Activated gamma-delta T cell treated with anti-CD3 and anti-CD28 coated beads, Interleukin-2, amount 50 U/mL, for 16 hours (primary cell): Measurements from ENCODE around the gene ZSWIM3.
"Not testable (repeated sequence)": the region's sequence is repeated elsewhere in the genome, so short reads cannot be mapped to it uniquely, and the experiment has no call there.

Source experiments
- DNase-seq: peaks from one replicate; pipeline ENCODE4 v3.0.0-alpha.2; 2020; ENCODE audit warnings: low read depth

Gene ZSWIM3

GRCh38 chr20:45857114-45857881 lies at the start of gene ZSWIM3, which contains the start of gene ACOT8:
TSS of gene ZSWIM3 (plus strand) at chr20:45857614. CDS start at chr20:45857826, 212 bp downstream.
TSS of gene ACOT8 (minus strand) at chr20:45857392. CDS start at chr20:45857315, 77 bp downstream.
- DNase-seq, result peak; percentile 93

GRCh38 chr20:45810191-45810970 lies 47.0 kb upstream of the ZSWIM3 start:
- no peak for DNase-seq

- peak; percentile 88 for DNase-seq
Measured at GRCh38 chr20:45812157-45813005, 45.0 kb upstream of the ZSWIM3 start, which contains the start of gene UBE2C. TSS of gene UBE2C (plus strand) at chr20:45812644. CDS start at chr20:45812696, 52 bp downstream.

- DNase-seq, result no peak
Measured at GRCh38 chr20:45813006-45813340, 44.4 kb upstream of the ZSWIM3 start.

GRCh38 chr20:45813489-45813888 lies 43.9 kb upstream of the ZSWIM3 start:
- DNase-seq, result no peak

GRCh38 chr20:45814314-45814713 lies 43.1 kb upstream of the ZSWIM3 start:
- no peak for DNase-seq

- DNase-seq, result no peak
Measured at GRCh38 chr20:45816951-45817350, 40.5 kb upstream of the ZSWIM3 start.

DNA sequence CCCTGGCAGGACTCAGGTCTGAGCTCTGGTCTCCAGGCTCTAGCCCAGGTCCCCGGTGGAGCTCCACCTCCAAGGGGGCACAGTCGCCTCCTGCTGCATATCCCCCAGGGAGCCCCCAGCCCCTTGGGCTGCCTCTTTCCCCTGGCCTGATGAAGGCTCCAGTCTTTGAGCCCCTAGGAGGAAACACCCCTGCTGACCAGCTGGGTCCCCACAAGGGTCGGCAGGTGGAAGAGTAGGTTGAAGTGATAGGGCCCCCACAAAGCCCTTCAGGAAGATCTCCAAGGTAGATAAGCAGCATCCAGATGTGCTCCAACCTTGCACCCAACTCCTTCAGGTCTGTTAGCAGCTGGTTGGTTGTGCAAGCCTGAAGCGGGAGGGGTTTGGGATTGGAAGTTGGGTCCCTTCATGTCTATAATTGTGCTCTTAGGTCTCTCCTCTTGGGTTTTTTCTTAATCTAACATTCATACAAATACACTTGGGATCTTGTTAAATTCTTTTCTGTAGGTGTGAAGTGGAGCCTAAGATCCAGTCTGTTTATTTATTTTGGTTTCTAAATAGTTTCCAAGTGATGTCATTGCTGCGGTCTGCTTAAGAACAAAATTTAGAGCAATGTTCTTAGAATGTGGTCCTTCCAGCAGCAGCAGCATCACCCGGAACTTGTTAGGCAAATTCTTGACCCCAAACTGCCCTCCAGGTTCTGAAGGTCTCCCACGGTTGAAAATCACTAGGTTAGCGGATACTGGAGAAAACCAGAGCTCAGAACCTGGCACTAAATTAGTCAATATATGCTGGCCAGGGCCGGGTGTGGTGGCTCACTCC lies 39.8 kb upstream of the ZSWIM3 start:
- DNase-seq, result no peak

- DNase-seq, result no peak
Measured at GRCh38 chr20:45818239-45818638, 39.2 kb upstream of the ZSWIM3 start.

DNA sequence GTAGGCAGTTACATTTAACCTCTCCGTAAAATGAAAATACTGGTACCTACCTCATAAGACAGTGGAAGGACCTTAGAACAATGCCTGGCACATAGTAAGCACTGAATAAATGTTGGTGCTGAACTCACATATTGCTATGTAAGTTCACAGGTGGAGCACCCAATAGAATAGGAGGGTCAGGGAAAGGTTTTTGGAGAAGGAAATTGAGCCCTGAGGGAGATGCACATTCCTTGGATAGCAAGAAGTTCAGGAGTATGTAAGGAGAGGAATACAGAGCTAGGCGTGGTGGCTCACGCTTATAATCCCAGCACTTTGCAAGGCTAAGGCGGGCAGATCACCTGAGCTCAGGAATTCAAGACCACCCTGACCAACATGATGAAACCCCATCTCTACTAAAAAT lies 37.9 kb upstream of the ZSWIM3 start:
- DNase-seq, result no peak

DNA sequence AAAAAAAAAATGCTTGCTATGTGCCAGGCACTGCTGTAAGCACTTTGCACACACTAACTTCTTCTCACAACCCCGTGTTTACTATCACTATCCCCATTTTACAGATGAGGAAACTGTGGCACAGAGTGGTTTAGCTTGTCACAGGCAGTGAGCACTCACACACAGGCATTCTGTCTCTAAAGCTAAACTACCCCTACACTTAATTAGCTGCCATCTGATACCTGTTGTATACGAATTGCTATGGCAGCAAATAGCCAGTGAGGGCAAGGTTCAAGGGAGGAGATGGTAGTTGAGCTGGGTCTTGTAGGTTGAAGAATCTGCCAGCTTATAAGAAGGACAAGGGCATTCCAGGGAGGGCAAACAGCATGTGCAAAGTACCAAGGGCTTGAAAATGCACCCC lies 35.5 kb upstream of the ZSWIM3 start:
- no peak for DNase-seq

- no peak for DNase-seq
Measured at GRCh38 chr20:45822857-45823256, 34.6 kb upstream of the ZSWIM3 start.

GRCh38 chr20:45823949-45824835 lies 33.2 kb upstream of the ZSWIM3 start:
- peak; percentile 30 for DNase-seq

DNA sequence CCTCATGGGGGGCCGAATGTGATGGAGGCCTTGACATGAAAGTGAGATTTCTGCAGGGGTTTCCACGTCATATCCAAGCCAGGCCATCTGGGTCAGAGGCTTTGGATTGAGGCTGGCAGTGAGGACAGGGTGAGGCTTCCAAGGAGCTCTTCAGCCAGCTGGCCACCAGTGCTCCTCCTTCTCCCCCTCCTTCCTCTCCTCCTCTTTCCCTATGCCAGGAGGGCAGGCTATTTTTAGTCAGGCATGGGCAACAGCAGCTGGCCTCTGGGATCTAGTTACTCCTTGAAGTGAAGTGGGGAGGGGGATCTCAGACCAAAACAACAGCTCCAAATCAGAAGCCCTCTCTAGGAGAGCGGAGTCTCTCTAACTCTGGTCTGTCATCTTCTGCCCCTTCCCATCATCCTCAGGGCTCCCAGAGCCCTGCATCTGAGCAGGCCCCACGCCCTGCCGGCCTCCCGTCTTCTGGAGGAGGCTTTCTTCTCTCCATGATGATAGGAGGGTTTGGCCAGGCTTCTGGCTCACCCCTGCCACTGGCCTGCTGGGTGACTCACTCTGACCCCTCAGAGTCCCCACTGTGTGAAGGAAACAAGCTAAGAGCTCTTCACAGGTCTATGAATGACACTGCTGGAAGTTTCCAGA lies 30.9 kb upstream of the ZSWIM3 start:
- no peak for DNase-seq

DNA sequence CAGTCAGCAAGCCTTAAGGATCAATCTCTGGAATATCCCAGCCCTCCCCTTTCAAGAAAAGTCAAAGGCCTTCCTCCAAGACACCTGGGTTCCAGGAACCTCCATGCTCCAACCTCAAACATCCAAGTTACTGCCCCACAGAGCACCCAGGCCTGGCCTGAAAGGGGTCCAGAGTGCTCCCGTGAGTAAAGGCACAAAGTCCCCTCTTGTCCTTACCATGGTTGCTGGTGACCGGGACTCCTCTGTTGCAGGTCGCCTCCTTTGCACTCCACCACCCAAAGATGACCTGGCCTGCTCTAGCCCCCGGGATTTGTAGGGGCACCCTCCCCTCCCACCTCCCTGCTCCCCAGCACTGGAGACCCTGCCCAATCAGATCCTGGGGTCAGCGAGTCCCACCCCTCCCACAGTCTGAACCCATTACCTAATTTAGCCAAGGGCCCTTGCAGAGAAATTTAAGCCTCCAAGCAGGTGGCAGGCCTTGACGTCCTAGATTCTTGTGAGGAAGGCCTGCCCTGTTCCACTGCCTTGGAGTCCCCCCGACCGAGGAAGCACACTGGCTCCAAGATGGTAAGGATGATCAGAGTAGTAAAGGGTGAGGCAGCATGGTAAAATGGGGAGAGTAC lies 30.3 kb upstream of the ZSWIM3 start, which contains the start of gene TNNC2:
Gene TNNC2, minus strand, starts transcription at position 283 of the 623 bp plus-strand sequence. Its CDS starts 64 bp downstream, at position 219.
- DNase-seq, result no peak

DNA sequence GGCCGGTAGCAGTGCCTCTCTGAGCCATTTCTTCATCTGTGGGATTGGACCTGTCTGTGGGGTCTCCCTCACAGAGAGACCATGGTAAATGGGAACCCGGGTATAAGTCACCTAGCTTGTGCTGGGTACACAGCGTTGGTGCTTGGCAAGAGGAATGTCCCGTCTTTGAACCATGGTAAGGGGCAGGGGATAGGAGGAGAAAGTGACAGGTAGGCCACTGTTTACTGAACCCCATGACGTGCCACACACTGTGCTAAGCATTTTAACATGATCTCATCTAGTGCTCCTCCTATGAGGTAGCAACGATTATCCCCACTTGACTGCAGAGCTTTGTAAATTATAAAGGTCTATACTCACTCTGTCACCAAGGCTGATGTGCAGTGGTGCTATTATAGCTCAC lies 29.7 kb upstream of the ZSWIM3 start:
- DNase-seq, result no peak

DNA sequence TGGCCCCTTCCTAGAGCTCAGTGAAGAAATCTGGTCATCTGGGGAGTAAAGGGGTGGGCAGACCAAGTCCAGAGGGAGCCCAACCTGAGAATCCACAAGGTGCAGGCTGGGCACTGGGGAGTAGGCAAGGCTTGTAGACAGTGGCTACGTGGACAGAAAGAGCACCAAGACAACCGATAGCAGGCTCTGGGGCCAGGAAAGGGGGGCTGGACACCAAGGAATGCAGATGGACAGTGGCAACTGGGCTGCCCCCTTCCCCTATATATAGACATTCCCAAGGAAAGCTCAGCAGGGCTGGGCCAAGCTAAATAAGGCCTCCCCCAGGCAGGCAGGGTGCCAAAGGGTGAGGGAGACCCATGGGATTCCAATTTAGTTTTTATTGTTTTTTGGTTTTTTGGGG lies 28.8 kb upstream of the ZSWIM3 start:
- no peak for DNase-seq

DNA sequence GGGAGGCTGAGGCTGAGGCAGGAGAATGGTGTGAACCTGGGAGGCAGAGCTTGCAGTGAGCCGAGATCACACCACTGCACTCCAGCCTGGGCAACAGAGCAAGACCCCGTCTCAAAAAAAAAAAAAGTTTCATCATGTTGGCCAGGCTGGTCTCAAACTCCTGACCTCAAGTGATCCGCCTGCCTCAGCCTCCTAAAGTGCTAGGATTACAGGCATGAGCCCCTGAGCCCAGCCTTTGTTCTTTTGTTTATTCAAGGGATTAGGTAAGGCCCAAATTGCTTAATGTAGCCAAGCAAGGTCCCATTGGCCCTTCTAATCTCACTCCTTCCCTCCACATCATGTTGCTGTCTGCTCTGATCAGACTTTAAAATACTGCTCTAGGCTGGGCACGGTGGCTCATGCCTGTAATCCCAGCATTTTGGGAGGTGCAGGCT lies 27.7 kb upstream of the ZSWIM3 start:
- not testable (repeated sequence) for DNase-seq

DNA sequence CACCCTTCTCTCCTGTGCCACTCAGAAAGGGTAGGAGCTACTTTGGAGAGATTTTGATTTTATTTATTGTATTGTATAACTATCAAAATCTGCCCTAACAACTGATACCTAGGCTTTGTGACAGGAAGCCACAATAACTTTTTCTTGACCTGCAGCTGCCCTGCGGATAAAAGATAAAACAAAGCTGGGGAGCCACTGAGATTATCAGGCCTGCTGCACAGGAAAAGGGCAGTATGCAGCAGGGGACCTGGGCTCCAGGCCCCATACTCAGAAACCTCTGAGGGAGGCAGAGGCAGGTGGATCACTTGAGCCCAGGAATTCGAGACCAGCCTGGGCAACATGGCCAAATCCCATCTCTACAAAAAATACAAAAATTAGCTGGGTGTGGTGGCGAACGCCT lies 24.8 kb upstream of the ZSWIM3 start:
- DNase-seq, result no peak
